Tibial nerve (tissue), 3 donors: Measurements from ENCODE around the gene PCDHGB3.

ENCODE experiments used
- POLR2A ChIP-seq, 2 donors: fragments of 450-650 bp; IDR thresholded peaks; one replicate each; pipeline ENCODE4 v1.6.1; 2017; ENCODE audit warnings: antibody characterized with exemption in 2 of 2, mild to moderate bottlenecking in 2 of 2, moderate library complexity in 2 of 2
- TF ChIP-seq, protein P1 (sequence below), 5 experiments: fragments of 200-600 bp in 3 of 5; fragments of 450-650 bp in 2 of 5; sonication (generic) in 3 of 5; IDR thresholded peaks; one replicate each; pipeline ENCODE4 v1.5.1; 2016 to 2019; ENCODE audit warnings: antibody characterized with exemption in 5 of 5, mild to moderate bottlenecking in 3 of 5, moderate library complexity in 2 of 5

DNA sequence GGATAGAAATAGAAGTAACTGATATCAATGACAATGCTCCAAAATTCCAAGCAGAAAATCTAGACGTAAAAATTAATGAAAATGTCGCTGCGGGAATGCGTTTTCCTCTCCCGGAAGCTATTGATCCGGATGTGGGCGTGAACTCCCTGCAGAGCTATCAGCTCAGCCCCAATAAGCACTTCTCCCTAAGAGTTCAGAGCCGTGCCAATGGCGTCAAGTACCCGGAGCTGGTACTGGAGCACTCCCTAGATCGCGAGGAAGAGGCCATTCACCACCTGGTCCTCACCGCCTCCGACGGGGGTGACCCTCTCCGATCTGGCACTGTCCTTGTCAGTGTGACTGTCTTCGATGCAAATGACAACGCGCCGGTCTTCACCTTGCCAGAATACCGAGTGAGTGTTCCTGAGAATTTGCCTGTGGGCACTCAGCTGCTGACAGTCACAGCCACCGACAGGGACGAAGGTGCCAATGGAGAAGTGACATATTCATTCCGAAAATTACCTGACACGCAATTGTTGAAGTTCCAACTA is 43.6 kb downstream of the PCDHGB3 start:
- TF ChIP-seq, protein P1, sequence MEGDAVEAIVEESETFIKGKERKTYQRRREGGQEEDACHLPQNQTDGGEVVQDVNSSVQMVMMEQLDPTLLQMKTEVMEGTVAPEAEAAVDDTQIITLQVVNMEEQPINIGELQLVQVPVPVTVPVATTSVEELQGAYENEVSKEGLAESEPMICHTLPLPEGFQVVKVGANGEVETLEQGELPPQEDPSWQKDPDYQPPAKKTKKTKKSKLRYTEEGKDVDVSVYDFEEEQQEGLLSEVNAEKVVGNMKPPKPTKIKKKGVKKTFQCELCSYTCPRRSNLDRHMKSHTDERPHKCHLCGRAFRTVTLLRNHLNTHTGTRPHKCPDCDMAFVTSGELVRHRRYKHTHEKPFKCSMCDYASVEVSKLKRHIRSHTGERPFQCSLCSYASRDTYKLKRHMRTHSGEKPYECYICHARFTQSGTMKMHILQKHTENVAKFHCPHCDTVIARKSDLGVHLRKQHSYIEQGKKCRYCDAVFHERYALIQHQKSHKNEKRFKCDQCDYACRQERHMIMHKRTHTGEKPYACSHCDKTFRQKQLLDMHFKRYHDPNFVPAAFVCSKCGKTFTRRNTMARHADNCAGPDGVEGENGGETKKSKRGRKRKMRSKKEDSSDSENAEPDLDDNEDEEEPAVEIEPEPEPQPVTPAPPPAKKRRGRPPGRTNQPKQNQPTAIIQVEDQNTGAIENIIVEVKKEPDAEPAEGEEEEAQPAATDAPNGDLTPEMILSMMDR (IDR thresholded peaks at IDR 0.05) = no peak
- no peak for TF ChIP-seq POLR2A (IDR thresholded peaks at IDR 0.05)
